Trophoblast cell (in vitro differentiated cells and primary cell): ENCODE measurements around the gene H6PD.

Experiments used
- DNase-seq, 2 donors: peaks; one replicate each; pipeline ENCODE4 v3.0.0-alpha.2; 2016
- H2AFZ ChIP-seq: 2 replicates; pipeline ENCODE4 v1.6.1; 2013; ENCODE audit warnings: low read length, moderate library complexity, mild to moderate bottlenecking; ENCODE audit not compliant: insufficient read depth, poor library complexity
- H2AK5ac ChIP-seq: 2 replicates; pipeline ENCODE4 v1.6.1; 2013; ENCODE audit warnings: mild to moderate bottlenecking, low read length
- H2BK120ac ChIP-seq: 2 replicates; pipeline ENCODE4 v1.6.1; 2013; ENCODE audit warnings: low read length, mild to moderate bottlenecking, moderate library complexity; ENCODE audit not compliant: insufficient read depth, poor library complexity
- H2BK12ac ChIP-seq: 2 replicates; pipeline ENCODE4 v1.6.1; 2013; ENCODE audit warnings: mild to moderate bottlenecking, low read length, moderate library complexity
- H2BK5ac ChIP-seq: 2 replicates; pipeline ENCODE4 v1.6.1; 2013; ENCODE audit warnings: low read length, low read depth, moderate library complexity, mild to moderate bottlenecking; ENCODE audit not compliant: poor library complexity
- H3K14ac ChIP-seq: 2 replicates; pipeline ENCODE4 v1.6.1; 2013; ENCODE audit warnings: mild to moderate bottlenecking, low read length
- H3K18ac ChIP-seq: 2 replicates; pipeline ENCODE4 v1.6.1; 2013; ENCODE audit warnings: mild to moderate bottlenecking, low read length
- H3K23ac ChIP-seq: 2 replicates; pipeline ENCODE4 v1.6.1; 2013; ENCODE audit warnings: low read length
- H3K27ac ChIP-seq: 2 replicates; pipeline ENCODE4 v1.5.1; 2013; ENCODE audit warnings: low read depth, mild to moderate bottlenecking, inconsistent platforms, low read length, moderate library complexity
- H3K27me3 ChIP-seq: 2 replicates; pipeline ENCODE4 v1.6.1; 2013; ENCODE audit warnings: inconsistent platforms, mild to moderate bottlenecking, low read length, moderate library complexity; ENCODE audit not compliant: insufficient read depth
- H3K36me3 ChIP-seq, 2 experiments: 1 replicate in 1 of 2; 2 replicates in 1 of 2; pipeline ENCODE4 v1.6.1; 2013; ENCODE audit warnings: low read length in 2 of 2, mild to moderate bottlenecking in 2 of 2, moderate library complexity in 1 of 2; ENCODE audit not compliant: insufficient read depth in 2 of 2, control insufficient read depth in 1 of 2
- H3K4ac ChIP-seq: 2 replicates; pipeline ENCODE4 v1.6.1; 2013; ENCODE audit warnings: low read depth, mild to moderate bottlenecking, low read length, moderate library complexity
- H3K4me1 ChIP-seq, 2 experiments: 1 replicate in 1 of 2; 2 replicates in 1 of 2; pipeline ENCODE4 v1.6.1; 2013; ENCODE audit warnings: low read length in 2 of 2, mild to moderate bottlenecking in 2 of 2, moderate library complexity in 1 of 2; ENCODE audit not compliant: insufficient read depth in 2 of 2, control insufficient read depth in 1 of 2
- H3K4me2 ChIP-seq: 2 replicates; pipeline ENCODE4 v1.6.1; 2013; ENCODE audit warnings: inconsistent platforms, mild to moderate bottlenecking, low read length, moderate library complexity
- H3K4me3 ChIP-seq: 2 replicates; pipeline ENCODE4 v1.5.1; 2013; ENCODE audit warnings: mild to moderate bottlenecking, low read depth, low read length, inconsistent platforms
- H3K79me1 ChIP-seq: one replicate; pipeline ENCODE4 v1.6.1; 2013; ENCODE audit warnings: low read length
- H3K79me2 ChIP-seq: 2 replicates; pipeline ENCODE4 v1.6.1; 2013; ENCODE audit warnings: low read length, mild to moderate bottlenecking; ENCODE audit not compliant: control insufficient read depth, insufficient read depth, poor library complexity
- H3K9ac ChIP-seq: 2 replicates; pipeline ENCODE4 v1.6.1; 2013; ENCODE audit warnings: mild to moderate bottlenecking, low read length
- H3K9me3 ChIP-seq: 2 replicates; pipeline ENCODE4 v1.6.1; 2013; ENCODE audit warnings: low read depth, mild to moderate bottlenecking, control low read depth, inconsistent platforms, low read length; ENCODE audit not compliant: insufficient read depth
- H4K12ac ChIP-seq: 2 replicates; pipeline ENCODE4 v1.6.1; 2013; ENCODE audit warnings: low read depth, mild to moderate bottlenecking, low read length, moderate library complexity
- H4K8ac ChIP-seq: 2 replicates; pipeline ENCODE4 v1.6.1; 2013; ENCODE audit warnings: low read depth, mild to moderate bottlenecking, low read length, moderate library complexity
- H4K91ac ChIP-seq: one replicate; pipeline ENCODE4 v1.6.1; 2013; ENCODE audit warnings: low read depth, mild to moderate bottlenecking, low read length, moderate library complexity
- WGBS: extraction: QIAGEN DNeasy Blood & Tissue Kit; methylation state at CpG from one replicate; pipeline ENCODE4 v1.1.7; 2013; ENCODE audit warnings: missing lambda C conversion rate; ENCODE audit not compliant: insufficient read length, insufficient coverage; ENCODE audit errors: extremely low coverage; 5-methylcytosine and 5-hydroxymethylcytosine counted together

Gene H6PD

GRCh38 chr1:9245661-9246060 lies 11.1 kb downstream of the H6PD start:
- H3K23ac ChIP-seq, result no peak overlapping the region
- no peak for DNase-seq

GRCh38 chr1:9246215-9246614 lies 11.6 kb downstream of the H6PD start:
- Histone ChIP-seq H4K12ac (no peak overlapping the region), H3K27ac (no peak overlapping the region), H3K79me1 (no peaks in the 10 kb centered on the region), H3K14ac (no peak overlapping the region), H2BK120ac (no peak overlapping the region), H2BK5ac (no peak overlapping the region), H2AK5ac (no peak overlapping the region), H3K23ac (no peak overlapping the region), H3K79me2 (no peaks in the 10 kb centered on the region), H2AFZ (no peak overlapping the region), H4K91ac (no peak overlapping the region), H3K4me3 (no peak overlapping the region), H3K18ac (no peak overlapping the region), H3K4me2 (no peak overlapping the region), H3K4ac (no peak overlapping the region), H3K27me3 (no peaks in the 10 kb centered on the region), H3K9ac (no peak overlapping the region), H3K36me3 (peaks cover 10 to 12% of the 10 kb centered on the region in 2 experiments), H3K9me3 (no peaks in the 10 kb centered on the region), H3K4me1 (peaks cover 3 to 6% of the 10 kb centered on the region in 2 experiments), H4K8ac (no peak overlapping the region), H2BK12ac (no peak overlapping the region)
- DNase-seq, result no peak
- no CpG with 5 or more reads among the region's 5 CpGs for WGBS

More at GRCh38 chr1:9245661-9246060, 11.1 kb downstream of the H6PD start:
- Histone ChIP-seq H3K4ac (no peak overlapping the region), H3K27me3 (no peaks in the 10 kb centered on the region), H4K8ac (no peak overlapping the region), H2BK120ac (no peak overlapping the region), H3K9me3 (no peaks in the 10 kb centered on the region), H3K14ac (no peak overlapping the region), H3K18ac (no peak overlapping the region), H3K79me2 (no peaks in the 10 kb centered on the region), H3K4me3 (no peak overlapping the region), H3K36me3 (peaks cover 10 to 12% of the 10 kb centered on the region in 2 experiments), H3K4me1 (peaks cover 3 to 6% of the 10 kb centered on the region in 2 experiments), H3K27ac (no peak overlapping the region), H2BK5ac (no peak overlapping the region), H3K9ac (no peak overlapping the region), H2BK12ac (no peak overlapping the region), H3K4me2 (no peak overlapping the region), H2AK5ac (no peak overlapping the region), H4K12ac (no peak overlapping the region), H2AFZ (no peak overlapping the region), H3K79me1 (no peaks in the 10 kb centered on the region), H4K91ac (no peak overlapping the region)
- no CpG with 5 or more reads among the region's 9 CpGs for WGBS

DNA sequence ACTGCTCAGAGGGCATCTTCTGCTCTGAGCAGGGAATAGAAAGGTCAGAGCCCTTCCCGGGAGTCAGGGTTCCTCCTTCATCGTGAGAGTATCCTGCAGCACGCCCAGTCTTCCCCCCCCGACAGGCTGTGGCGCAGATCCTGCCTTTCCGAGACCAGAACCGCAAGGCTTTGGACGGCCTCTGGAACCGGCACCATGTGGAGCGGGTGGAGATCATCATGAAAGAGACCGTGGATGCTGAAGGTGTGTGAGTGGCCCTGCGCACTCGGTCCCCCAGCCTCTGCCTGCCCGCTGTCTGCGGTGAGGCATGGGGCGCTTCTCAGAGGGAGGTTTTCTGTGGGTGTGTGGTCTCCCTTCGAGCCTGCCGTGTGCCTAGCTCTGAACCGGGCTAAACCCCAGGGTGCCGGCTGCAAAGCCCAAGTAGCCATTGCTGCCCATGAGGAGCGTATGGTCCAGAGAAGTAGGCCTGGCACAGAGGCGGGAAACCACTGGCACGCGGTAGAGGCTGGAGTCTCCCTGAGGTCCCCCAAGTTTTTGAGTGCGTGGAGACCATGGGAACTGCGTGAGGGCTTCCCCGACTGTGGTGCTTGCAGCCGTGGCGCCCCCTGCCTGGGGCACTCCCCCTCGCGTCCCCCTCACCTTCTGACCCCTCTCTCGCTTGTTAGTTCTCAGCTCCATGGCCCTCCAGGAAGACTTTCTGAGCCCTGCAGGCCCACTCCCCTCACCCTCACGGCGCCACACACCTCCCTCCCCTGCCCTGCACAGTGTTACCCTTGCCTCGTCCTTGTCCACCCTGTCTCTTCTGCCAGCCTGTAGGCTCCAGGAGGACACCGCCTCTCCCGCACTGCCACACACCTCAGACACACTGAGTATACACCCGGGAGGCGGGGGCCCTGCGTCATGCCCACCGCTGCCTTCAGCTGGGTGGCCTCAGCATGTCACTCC lies 12.5 kb downstream of the H6PD start:
- H3K14ac ChIP-seq, result no peak overlapping the region
- DNase-seq, result no peak
- H3K79me2 ChIP-seq, result no peaks in the 10 kb centered on the region
- H4K91ac ChIP-seq, result no peak overlapping the region
- no peaks in the 10 kb centered on the region for H3K9me3 ChIP-seq
- H2AFZ ChIP-seq, result no peak overlapping the region
- H2BK5ac ChIP-seq, result no peak overlapping the region
- no CpG with 5 or more reads among the region's 41 CpGs for WGBS
- no peak overlapping the region for H4K12ac ChIP-seq
- H3K27me3 ChIP-seq, result no peaks in the 10 kb centered on the region
- no peak overlapping the region for H3K18ac ChIP-seq
- no peak overlapping the region for H3K9ac ChIP-seq
- H3K4me2 ChIP-seq, result no peak overlapping the region
- no peaks in the 10 kb centered on the region for H3K79me1 ChIP-seq
- H2AK5ac ChIP-seq, result no peak overlapping the region
- H3K4ac ChIP-seq, result no peak overlapping the region
- H3K23ac ChIP-seq, result no peak overlapping the region
- peaks cover 10 to 12% of the 10 kb centered on the region in 2 experiments for H3K36me3 ChIP-seq
- H2BK120ac ChIP-seq, result no peak overlapping the region
- H2BK12ac ChIP-seq, result no peak overlapping the region
- H4K8ac ChIP-seq, result no peak overlapping the region
- H3K4me3 ChIP-seq, result peak overlapping the region; percentile 46
- peaks cover 3 to 6% of the 10 kb centered on the region in 2 experiments for H3K4me1 ChIP-seq
- no peak overlapping the region for H3K27ac ChIP-seq

- Histone ChIP-seq H3K27me3 (no peaks in the 10 kb centered on the region), H3K4me2 (no peak overlapping the region), H3K36me3 (peaks cover 10 to 12% of the 10 kb centered on the region in 2 experiments), H3K18ac (no peak overlapping the region), H3K23ac (no peak overlapping the region), H4K12ac (no peak overlapping the region), H3K14ac (no peak overlapping the region), H3K4me1 (peaks cover 0 to 6% of the 10 kb centered on the region in 2 experiments), H2BK120ac (no peak overlapping the region), H3K4me3 (no peak overlapping the region), H2BK5ac (no peak overlapping the region), H3K9me3 (no peaks in the 10 kb centered on the region), H4K8ac (no peak overlapping the region), H3K9ac (no peak overlapping the region), H2AK5ac (no peak overlapping the region), H3K79me1 (no peaks in the 10 kb centered on the region), H2BK12ac (no peak overlapping the region), H3K79me2 (no peaks in the 10 kb centered on the region), H3K27ac (no peak overlapping the region), H4K91ac (no peak overlapping the region), H2AFZ (no peak overlapping the region), H3K4ac (no peak overlapping the region)
- no peak for DNase-seq
- no CpG with 5 or more reads among the region's 18 CpGs for WGBS
These were observed 13.3 kb downstream of the H6PD start for GRCh38 chr1:9247894-9248293.
